ENCODE results near the gene EXOC6. TPM values are rescaled to one million over a fixed set of nuclear protein-coding genes. Genes with fewer than 3 reads are reported as not detected.
A peak's percentile ranks its signal among the peaks of the same experiment; 100 is the strongest.

The EXOC6 gene
- polyA plus RNA-seq, 1 donor from 2014 or later, result 26.3 TPM

- Histone ChIP-seq H3K36me3 (ENCODE audit: insufficient read depth, low read length) (no peaks in the 10 kb centered on the region), H3K4me3 (ENCODE audit: low read length) (no peak overlapping the region), H3K27ac (ENCODE audit: low read length) (no peak overlapping the region), H3K79me2 (replicated peaks; ENCODE audit: insufficient read depth, low read length) (no peaks in the 10 kb centered on the region), H3K9me3 (ENCODE audit: low read length) (peaks cover 4% of the 10 kb centered on the region), H3F3A (ENCODE audit: insufficient read depth, low read length, poor library complexity, severe bottlenecking) (no peaks in the 10 kb centered on the region), H3K4me2 (ENCODE audit: low read length) (no peak overlapping the region), H3K9me2 (ENCODE audit: insufficient read depth, low read length) (no peaks in the 10 kb centered on the region), H3K27me3 (ENCODE audit: insufficient read depth, low read depth, low read length) (peaks cover 99% of the 10 kb centered on the region), H2AFZ (ENCODE audit: low read depth, low read length) (no peak overlapping the region), H3K9ac (ENCODE audit: low read length) (no peak overlapping the region), H4K20me1 (ENCODE audit: insufficient read depth) (no peaks in the 10 kb centered on the region)
- no peak for TF ChIP-seq EZH2 (IDR thresholded peaks at IDR 0.05; ENCODE audit: borderline replicate concordance, insufficient read depth, low read length, poor library complexity, severe bottlenecking)
- no peak for TF ChIP-seq MXI1 (conservative IDR thresholded peaks at IDR 0.05; ENCODE audit: poor library complexity, severe bottlenecking)
- no peak for TF ChIP-seq POLR2AphosphoS5 (IDR thresholded peaks at IDR 0.05)
- TF ChIP-seq TAF1 (IDR thresholded peaks at IDR 0.05; ENCODE audit: low read depth), result no peak
- no peak for TF ChIP-seq SMC3 (conservative IDR thresholded peaks at IDR 0.05; ENCODE audit: poor library complexity)
- TF ChIP-seq REST (IDR thresholded peaks at IDR 0.05; ENCODE audit: borderline replicate concordance), result no peak
- no peak for TF ChIP-seq CTCF (IDR thresholded peaks at IDR 0.05; ENCODE audit: poor library complexity, severe bottlenecking)
- no peak for TF ChIP-seq RAD21 (conservative IDR thresholded peaks at IDR 0.05)
- no peak for TF ChIP-seq EP300 (conservative IDR thresholded peaks at IDR 0.05; ENCODE audit: poor library complexity, severe bottlenecking)
These were observed 222.3 kb downstream of the EXOC6 start for GRCh38 chr10:93070378-93071176.

- Histone ChIP-seq H3K9me2 (ENCODE audit: insufficient read depth, low read length) (no peaks in the 10 kb centered on the region), H3K4me3 (ENCODE audit: low read length) (no peak overlapping the region), H4K20me1 (ENCODE audit: insufficient read depth) (no peaks in the 10 kb centered on the region), H3K27me3 (ENCODE audit: insufficient read depth, low read depth, low read length) (peaks cover 100% of the 10 kb centered on the region), H3K27ac (ENCODE audit: low read length) (no peak overlapping the region), H3K36me3 (ENCODE audit: insufficient read depth, low read length) (no peaks in the 10 kb centered on the region), H3K4me2 (ENCODE audit: low read length) (no peak overlapping the region), H3K79me2 (replicated peaks; ENCODE audit: insufficient read depth, low read length) (no peaks in the 10 kb centered on the region), H2AFZ (ENCODE audit: low read depth, low read length) (no peak overlapping the region), H3K9ac (ENCODE audit: low read length) (no peak overlapping the region), H3K9me3 (ENCODE audit: low read length) (peaks cover 4% of the 10 kb centered on the region), H3F3A (ENCODE audit: insufficient read depth, low read length, poor library complexity, severe bottlenecking) (no peaks in the 10 kb centered on the region)
- TF ChIP-seq REST (IDR thresholded peaks at IDR 0.05; ENCODE audit: borderline replicate concordance), result no peak
- peak; percentile 57 for TF ChIP-seq EZH2 (IDR thresholded peaks at IDR 0.05; ENCODE audit: borderline replicate concordance, insufficient read depth, low read length, poor library complexity, severe bottlenecking)
These were observed 222.8 kb downstream of the EXOC6 start for GRCh38 chr10:93071177-93071472.

Data from neural cell (in vitro differentiated cells).